Skeletal muscle tissue (tissue), 4 donors: ENCODE results near the gene DNAH17. TPM values are rescaled to one million over a fixed set of nuclear protein-coding genes. Genes with fewer than 3 reads are reported as not detected.
"Not testable (repeated sequence)": the region's sequence is repeated elsewhere in the genome, so short reads cannot be mapped to it uniquely, and the experiment has no call there.

ENCODE experiments used
- H3K27ac ChIP-seq: one replicate; pipeline ENCODE4 v1.7.0; 2013; ENCODE audit warnings: mild to moderate bottlenecking, low read depth, low read length, inconsistent platforms
- H3K27me3 ChIP-seq, 3 donors: one replicate each; pipeline ENCODE4 v1.7.0; 2013; ENCODE audit warnings: low read length in 3 of 3; ENCODE audit not compliant: control insufficient read depth in 3 of 3, insufficient read depth in 3 of 3
- H3K36me3 ChIP-seq, 3 donors: one replicate each; pipeline ENCODE4 v1.7.0; 2013; ENCODE audit warnings: low read length in 3 of 3; ENCODE audit not compliant: control insufficient read depth in 3 of 3, insufficient read depth in 3 of 3
- H3K4me1 ChIP-seq, 3 donors: one replicate each; pipeline ENCODE4 v1.7.0; 2013; ENCODE audit warnings: low read length in 3 of 3, mild to moderate bottlenecking in 3 of 3; ENCODE audit not compliant: control insufficient read depth in 3 of 3, insufficient read depth in 3 of 3
- H3K4me3 ChIP-seq, 3 donors: one replicate each; pipeline ENCODE4 v1.7.0; 2013; ENCODE audit warnings: low read length in 3 of 3
- H3K9ac ChIP-seq, 3 donors: one replicate each; pipeline ENCODE4 v1.7.0; 2013; ENCODE audit warnings: low read length in 3 of 3, mild to moderate bottlenecking in 3 of 3, moderate library complexity in 2 of 3, low read depth in 1 of 3
- H3K9me3 ChIP-seq, 3 donors: one replicate each; pipeline ENCODE4 v1.7.0; 2013; ENCODE audit warnings: low read length in 3 of 3; ENCODE audit not compliant: control insufficient read depth in 3 of 3
- total RNA-seq: library from RNA; depleted of rRNA; stranded (reverse); fragments of >200 nt; gene quantifications from one replicate; pipeline ENCODE4 v1.2.3, GENCODE V29; 2014
- donor health status: Osteomylitis.

DNAH17 gene
- total RNA-seq, 1 donor from 2014 or later = under 0.01 TPM

DNA sequence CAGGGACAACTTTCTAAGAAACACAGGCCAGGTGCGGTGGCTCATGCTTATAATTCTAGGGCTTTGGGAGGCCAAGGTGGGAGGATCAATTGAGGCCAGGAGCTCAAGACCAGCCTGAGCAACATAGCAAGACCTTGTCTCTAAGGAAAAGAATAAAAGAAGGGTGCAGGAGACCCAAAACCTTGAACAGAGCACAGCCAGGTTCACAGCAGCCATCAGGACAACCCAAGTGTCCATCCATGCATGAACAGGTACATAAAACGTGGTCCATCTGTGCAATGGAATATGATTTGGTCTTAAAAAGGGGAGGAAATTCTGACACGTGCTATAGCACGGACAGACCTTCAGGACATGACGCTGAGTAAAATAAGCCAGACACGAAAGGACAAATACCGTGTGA is 107.8 kb downstream of the DNAH17 start:
- Histone ChIP-seq H3K9ac (no peak overlapping the region), H3K4me3 (no peak overlapping the region), H3K27me3 (peaks cover 22 to 28% (median 26%) of the 10 kb centered on the region in 3 donors), H3K27ac (no peak overlapping the region), H3K36me3 (no peaks in the 10 kb centered on the region), H3K9me3 (no peaks in the 10 kb centered on the region), H3K4me1 (no peaks in the 10 kb centered on the region)

DNA sequence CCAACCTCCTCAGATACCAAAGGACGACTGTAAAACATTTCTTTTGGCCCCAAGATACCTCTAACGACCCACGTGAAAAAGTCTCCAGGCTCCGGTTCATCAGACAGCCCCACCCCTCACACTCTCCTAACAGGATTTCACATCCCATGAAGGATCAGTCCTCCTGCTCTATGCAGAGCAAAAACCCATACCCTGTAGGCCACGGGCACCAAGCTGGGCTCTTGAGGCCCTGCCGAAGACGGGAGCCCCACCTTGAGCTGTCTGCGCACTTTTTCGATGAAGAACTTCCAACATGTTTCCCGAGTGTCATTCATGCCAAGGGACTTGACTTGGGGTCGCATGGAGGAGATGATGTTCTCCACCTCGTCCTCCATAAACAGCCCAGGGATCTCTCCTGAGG is 108.8 kb downstream of the DNAH17 start:
- Histone ChIP-seq H3K27ac (no peak overlapping the region), H3K9me3 (no peaks in the 10 kb centered on the region), H3K4me3 (no peak overlapping the region)

DNA sequence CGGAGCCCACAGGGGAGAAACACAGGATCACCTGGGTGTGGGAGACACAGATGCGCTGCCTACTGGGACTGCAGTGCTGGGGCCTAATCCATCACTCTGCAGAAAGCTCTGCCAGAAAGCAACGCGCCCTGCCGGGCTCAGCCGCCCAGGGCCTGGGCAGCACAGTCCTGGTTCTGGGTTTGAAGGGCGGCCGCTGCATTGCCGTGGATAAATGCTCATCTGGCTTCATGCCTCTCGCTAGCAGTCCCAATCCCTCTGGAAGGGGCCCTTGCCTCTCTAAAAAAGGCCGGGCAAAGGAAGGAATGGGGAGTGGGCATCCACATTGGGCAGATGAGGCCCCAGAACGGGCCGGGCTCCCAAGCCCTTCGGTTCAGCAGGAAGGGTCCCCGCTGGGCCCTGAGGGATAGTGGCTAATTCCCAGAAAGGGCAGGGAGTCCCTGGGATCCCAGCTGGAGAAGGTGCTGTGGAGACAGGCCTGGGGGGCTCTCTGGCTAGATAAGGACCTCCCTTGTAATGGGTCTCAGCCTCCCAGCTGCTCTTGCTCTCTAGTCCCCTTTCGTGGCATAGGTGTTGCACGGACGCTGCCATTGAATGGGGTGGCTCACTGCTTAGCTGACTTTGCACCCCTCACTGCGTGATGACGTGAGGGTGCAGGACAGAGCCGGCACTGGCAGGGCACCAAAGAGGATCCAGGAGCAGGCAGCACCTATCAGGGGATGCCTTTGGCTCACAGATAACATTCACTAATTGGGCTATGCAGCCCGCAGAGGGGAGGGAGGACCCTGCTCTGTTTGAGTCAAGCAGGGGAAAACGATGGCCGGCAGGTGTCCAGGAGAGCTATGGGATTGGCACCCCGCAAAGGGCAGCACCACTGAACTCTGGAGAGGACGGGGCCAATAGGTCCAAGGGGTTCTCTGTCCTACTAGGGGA is 110.1 kb downstream of the DNAH17 start:
- H3K9me3 ChIP-seq = no peaks in the 10 kb centered on the region
- peaks cover 3 to 16% (median 10%) of the 10 kb centered on the region in 3 donors for H3K27me3 ChIP-seq

More for the DNA sequence above, 108.8 kb downstream of the DNAH17 start:
- Histone ChIP-seq H3K36me3 (no peaks in the 10 kb centered on the region), H3K9ac (no peak overlapping the region), H3K4me1 (no peaks in the 10 kb centered on the region), H3K27me3 (peaks cover 13 to 20% (median 19%) of the 10 kb centered on the region in 3 donors)

GRCh38 chr17:78466109-78466785 is 110.9 kb downstream of the DNAH17 start:
- H3K27me3 ChIP-seq = peaks cover 0 to 11% (median 4%) of the 10 kb centered on the region in 3 donors
- H3K36me3 ChIP-seq, H3K4me1 ChIP-seq, H3K27ac ChIP-seq, H3K4me3 ChIP-seq, H3K9ac ChIP-seq, H3K9me3 ChIP-seq: not testable (repeated sequence)

More for the DNA sequence above, 110.1 kb downstream of the DNAH17 start:
- Histone ChIP-seq H3K36me3 (no peaks in the 10 kb centered on the region), H3K27ac (no peak overlapping the region), H3K4me1 (no peaks in the 10 kb centered on the region), H3K9ac (no peak overlapping the region), H3K4me3 (no peak overlapping the region)

GRCh38 chr17:78462148-78462547 is 115.0 kb downstream of the DNAH17 start:
- H3K27me3 ChIP-seq = peaks cover 0 to 14% (median 7%) of the 10 kb centered on the region in 3 donors
- H3K4me3 ChIP-seq = no peak overlapping the region
- no peak overlapping the region for H3K27ac ChIP-seq
- no peaks in the 10 kb centered on the region for H3K9me3 ChIP-seq
- peaks cover 0 to 8% (median 0%) of the 10 kb centered on the region in 3 donors for H3K4me1 ChIP-seq
- H3K36me3 ChIP-seq = no peaks in the 10 kb centered on the region
- H3K9ac ChIP-seq = no peak overlapping the region

GRCh38 chr17:78461799-78462053 is 115.5 kb downstream of the DNAH17 start:
- no peaks in the 10 kb centered on the region for H3K9me3 ChIP-seq
- H3K27ac ChIP-seq = no peak overlapping the region
- H3K4me3 ChIP-seq = no peak overlapping the region
- no peaks in the 10 kb centered on the region for H3K36me3 ChIP-seq
- peaks cover 0 to 16% (median 6%) of the 10 kb centered on the region in 3 donors for H3K27me3 ChIP-seq
- H3K9ac ChIP-seq = no peak overlapping the region
- H3K4me1 ChIP-seq = peaks cover 0 to 8% (median 0%) of the 10 kb centered on the region in 3 donors

GRCh38 chr17:78460951-78461798 is 116.0 kb downstream of the DNAH17 start:
- Histone ChIP-seq H3K9ac (no peak overlapping the region), H3K27ac (no peak overlapping the region), H3K4me3 (no peak overlapping the region), H3K36me3 (no peaks in the 10 kb centered on the region), H3K27me3 (peaks cover 0 to 21% (median 9%) of the 10 kb centered on the region in 3 donors), H3K4me1 (peaks cover 0 to 8% (median 0%) of the 10 kb centered on the region in 3 donors), H3K9me3 (no peaks in the 10 kb centered on the region)

DNA sequence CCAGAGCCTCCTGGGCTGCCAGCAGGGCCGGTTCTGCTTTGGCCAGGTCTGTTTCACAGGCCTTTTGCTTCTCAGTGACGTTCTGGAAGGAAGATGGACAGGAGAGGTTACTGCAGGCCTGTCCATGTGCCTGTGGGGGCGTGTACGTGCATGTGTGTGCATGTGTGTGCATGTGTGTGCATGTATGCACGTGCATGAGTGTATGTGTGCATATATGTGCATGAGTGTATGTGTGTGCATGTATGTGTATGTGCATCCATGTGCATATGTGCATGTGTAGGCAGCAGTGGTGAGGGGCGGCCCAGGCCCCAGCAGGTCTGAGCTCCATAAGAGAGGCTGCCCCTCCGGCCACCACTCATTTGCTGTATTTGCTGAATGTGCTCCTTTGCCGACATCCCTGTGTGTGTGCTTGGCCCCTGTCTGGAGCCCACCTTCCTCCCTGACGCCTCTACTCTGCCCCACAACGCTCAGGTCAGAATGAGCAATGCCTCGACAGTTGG is 117.0 kb downstream of the DNAH17 start:
- Histone ChIP-seq H3K4me3 (no peak overlapping the region), H3K9ac (no peak overlapping the region), H3K4me1 (peaks cover 0 to 8% (median 0%) of the 10 kb centered on the region in 3 donors), H3K27me3 (peaks cover 0 to 21% (median 9%) of the 10 kb centered on the region in 3 donors), H3K27ac (no peak overlapping the region), H3K36me3 (no peaks in the 10 kb centered on the region), H3K9me3 (no peaks in the 10 kb centered on the region)

GRCh38 chr17:78459696-78460095 is 117.5 kb downstream of the DNAH17 start:
- H3K27ac ChIP-seq = no peak overlapping the region
- no peak overlapping the region for H3K9ac ChIP-seq
- H3K4me1 ChIP-seq = peaks cover 0 to 8% (median 0%) of the 10 kb centered on the region in 3 donors
- no peaks in the 10 kb centered on the region for H3K36me3 ChIP-seq
- no peaks in the 10 kb centered on the region for H3K9me3 ChIP-seq
- H3K4me3 ChIP-seq = no peak overlapping the region
- peaks cover 0 to 21% (median 9%) of the 10 kb centered on the region in 3 donors for H3K27me3 ChIP-seq
